H1 (cell line): ENCODE data around the gene MAGI2. TPM values are rescaled to one million over a fixed set of nuclear protein-coding genes. Genes with fewer than 3 reads are reported as not detected.

Experiments
- CTCF ChIA-PET: fragments of 300-600 bp; sonication (Branson Sonifier 250); formaldehyde crosslinking; loops from one replicate; lab custom pipeline; 2021; ENCODE audit not compliant: partially characterized antibody; lab: Charles Lee
- POLR2A ChIA-PET: fragments of 300-600 bp; sonication (Branson Sonifier 250); formaldehyde crosslinking; loops from one replicate; lab custom pipeline; 2021; ENCODE audit warnings: inconsistent platforms; ENCODE audit not compliant: partially characterized antibody; lab: Charles Lee
- DNase-seq, 2 experiments: peaks; one replicate each; pipeline versions ENCODE4 v3.0.0 to v3.0.0-alpha.2; 2010 to 2022; ENCODE audit warnings: low spot score in 2 of 2, low read depth in 1 of 2, mixed read lengths in 1 of 2
- FAIRE-seq: peaks from 2 replicates; lab custom pipeline; 2011; peaks lifted over from hg19 to GRCh38; lab: Jason Lieb, UNC
- H2AFZ ChIP-seq: 2 replicates; pipeline ENCODE4 v1.8.1; 2012; ENCODE audit warnings: low read length, inconsistent platforms
- H2AK5ac ChIP-seq: 2 replicates; pipeline ENCODE4 v1.6.1; 2013; ENCODE audit warnings: low read depth, low read length
- H2BK120ac ChIP-seq: replicated peaks from 2 replicates; pipeline ENCODE3; 2013; ENCODE audit warnings: low read depth, low read length, inconsistent platforms
- H2BK12ac ChIP-seq: 2 replicates; pipeline ENCODE4 v1.6.1; 2013; ENCODE audit warnings: low read depth, low read length
- H2BK15ac ChIP-seq: 2 replicates; pipeline ENCODE4 v1.6.1; 2013; ENCODE audit warnings: low read length
- H2BK20ac ChIP-seq: 2 replicates; pipeline ENCODE4 v1.6.1; 2013; ENCODE audit warnings: low read length
- H2BK5ac ChIP-seq: 2 replicates; pipeline ENCODE4 v1.6.1; 2013; ENCODE audit warnings: low read depth, low read length
- H3K14ac ChIP-seq: 2 replicates; pipeline ENCODE4 v1.6.1; 2013; ENCODE audit warnings: inconsistent platforms; ENCODE audit not compliant: insufficient read length
- H3K18ac ChIP-seq: 2 replicates; pipeline ENCODE4 v1.6.1; 2013; ENCODE audit warnings: low read length; ENCODE audit errors: extremely low read depth
- H3K23ac ChIP-seq: 2 replicates; pipeline ENCODE4 v1.6.1; 2013; ENCODE audit warnings: inconsistent platforms; ENCODE audit not compliant: insufficient read length
- H3K23me2 ChIP-seq: 2 replicates; pipeline ENCODE4 v1.6.1; 2013; ENCODE audit warnings: low read depth, low read length
- H3K27ac ChIP-seq: 2 replicates; pipeline ENCODE4 v1.6.1; 2011; ENCODE audit warnings: low read depth, low read length, inconsistent platforms
- H3K27me3 ChIP-seq, 4 experiments: replicated peaks in 1 of 4; 1 replicate in 1 of 4; 2 replicates in 3 of 4; pipeline versions ENCODE4 v1.6.1 to v1.8.1; 2011 to 2013; ENCODE audit warnings: low read length in 3 of 4, mild to moderate bottlenecking in 3 of 4, inconsistent platforms in 2 of 4, mixed read lengths in 2 of 4, moderate library complexity in 1 of 4; ENCODE audit not compliant: control insufficient read depth in 3 of 4, insufficient read depth in 3 of 4; ENCODE audit errors: extremely low read depth in 1 of 4
- H3K36me3 ChIP-seq, 4 experiments: 2 replicates each; pipeline versions ENCODE4 v1.6.1 to v1.8.1; 2011 to 2013; ENCODE audit warnings: mild to moderate bottlenecking in 4 of 4, low read length in 3 of 4, moderate library complexity in 2 of 4, control low read depth in 1 of 4, inconsistent platforms in 1 of 4; ENCODE audit not compliant: insufficient read depth in 4 of 4, control insufficient read depth in 2 of 4
- H3K4ac ChIP-seq: replicated peaks from 2 replicates; pipeline ENCODE3; 2013; ENCODE audit warnings: low read length, low read depth, mixed read lengths, inconsistent platforms; ENCODE audit not compliant: insufficient read length
- H3K4me1 ChIP-seq, 4 experiments: replicated peaks in 1 of 4; 1 replicate in 1 of 4; 2 replicates in 3 of 4; pipeline versions ENCODE4 v1.6.1 to v1.8.1; 2011 to 2013; ENCODE audit warnings: low read length in 3 of 4, inconsistent platforms in 2 of 4, mixed read lengths in 1 of 4; ENCODE audit not compliant: insufficient read depth in 4 of 4, control insufficient read depth in 3 of 4
- H3K4me2 ChIP-seq, 2 experiments: 2 replicates each; pipeline versions ENCODE4 v1.6.1 to v1.8.1; 2011 to 2013; ENCODE audit warnings: low read depth in 2 of 2, low read length in 2 of 2, control low read depth in 1 of 2, inconsistent platforms in 1 of 2, mild to moderate bottlenecking in 1 of 2; ENCODE audit not compliant: insufficient read depth in 1 of 2
- H3K4me3 ChIP-seq, 4 experiments: fragments of 200-600, 300-600 bp in 1 of 4; sonication (generic), shearing (Covaris generic), sonication (Bioruptor Twin) in 1 of 4; 2 replicates each; pipeline versions ENCODE4 v1.5.1 to v1.8.1; 2011 to 2016; ENCODE audit warnings: low read length in 4 of 4, low read depth in 3 of 4, control low read depth in 2 of 4, inconsistent platforms in 2 of 4, mild to moderate bottlenecking in 2 of 4, mixed read lengths in 1 of 4, moderate library complexity in 1 of 4; ENCODE audit not compliant: insufficient read depth in 2 of 4; ENCODE audit errors: extremely low read depth in 1 of 4
- H3K56ac ChIP-seq: replicated peaks from 2 replicates; pipeline ENCODE3; 2013; ENCODE audit warnings: low read depth, mild to moderate bottlenecking, mixed read lengths, low read length, inconsistent platforms; ENCODE audit not compliant: insufficient read length
- H3K79me1 ChIP-seq: 2 replicates; pipeline ENCODE4 v1.6.1; 2013; ENCODE audit warnings: low read depth, low read length, control low read depth
- H3K79me2 ChIP-seq, 2 experiments: 2 replicates each; pipeline versions ENCODE4 v1.6.1 to v1.8.1; 2012 to 2013; ENCODE audit warnings: low read length in 2 of 2, mild to moderate bottlenecking in 2 of 2, inconsistent platforms in 1 of 2; ENCODE audit not compliant: insufficient read depth in 2 of 2, control insufficient read depth in 1 of 2
- H3K9ac ChIP-seq, 4 experiments: replicated peaks in 1 of 4; 1 replicate in 1 of 4; 2 replicates in 3 of 4; pipeline versions ENCODE4 v1.6.1 to v1.8.1; 2011 to 2013; ENCODE audit warnings: low read depth in 3 of 4, low read length in 3 of 4, control low read depth in 2 of 4, mild to moderate bottlenecking in 2 of 4, moderate library complexity in 2 of 4, inconsistent platforms in 1 of 4; ENCODE audit errors: extremely low read depth in 1 of 4
- H3K9me3 ChIP-seq, 2 experiments: 2 replicates each; pipeline versions ENCODE4 v1.6.1 to v1.8.1; 2012 to 2013; ENCODE audit warnings: mild to moderate bottlenecking in 2 of 2, moderate library complexity in 2 of 2, control low read depth in 1 of 2, inconsistent platforms in 1 of 2, low read depth in 1 of 2, low read length in 1 of 2, mixed read lengths in 1 of 2; ENCODE audit not compliant: insufficient read depth in 2 of 2
- H4K20me1 ChIP-seq, 2 experiments: replicated peaks in 1 of 2; 2 replicates each; pipeline versions ENCODE3 to v1.8.1; 2011 to 2013; ENCODE audit warnings: inconsistent platforms in 2 of 2, low read length in 2 of 2, mild to moderate bottlenecking in 1 of 2; ENCODE audit not compliant: insufficient read depth in 2 of 2, control insufficient read depth in 1 of 2
- H4K5ac ChIP-seq: 2 replicates; pipeline ENCODE4 v1.6.1; 2013; ENCODE audit warnings: low read length, low read depth, mixed read lengths, inconsistent platforms; ENCODE audit not compliant: insufficient read length
- H4K8ac ChIP-seq: 2 replicates; pipeline ENCODE4 v1.8.0; 2013; ENCODE audit warnings: mild to moderate bottlenecking, moderate library complexity, low read length, inconsistent platforms; ENCODE audit not compliant: insufficient read depth; ENCODE audit errors: extremely low read depth
- H4K91ac ChIP-seq: replicated peaks from 2 replicates; pipeline ENCODE3; 2013; ENCODE audit warnings: low read length, mixed read lengths, inconsistent platforms; ENCODE audit not compliant: insufficient read length
- EZH2 ChIP-seq: fragments of 200-600 bp; sonication (generic); IDR thresholded peaks from 2 replicates; pipeline ENCODE4 v1.7.1; 2012; ENCODE audit warnings: low read depth, mild to moderate bottlenecking, moderate library complexity, low read length, inconsistent platforms; ENCODE audit not compliant: severe bottlenecking
- WGBS, 2 experiments: shearing (Covaris generic) in 1 of 2; methylation state at CpG; one replicate each; pipeline versions ENCODE4 v1.1.6 to v1.1.7; 2013 to 2015; ENCODE audit warnings: low lambda C conversion rate in 2 of 2, mixed read lengths in 2 of 2, inconsistent platforms in 1 of 2, low coverage in 1 of 2, missing lambda C conversion rate in 1 of 2; ENCODE audit not compliant: insufficient replicate concordance in 2 of 2, insufficient coverage in 1 of 2, insufficient read length in 1 of 2; ENCODE audit errors: extremely low coverage in 1 of 2, missing lambda C conversion rate in 1 of 2; 5-methylcytosine and 5-hydroxymethylcytosine counted together
- polyA plus RNA-seq, 7 experiments: library from polyadenylated mRNA; depleted of rRNA in 3 of 7; stranded (reverse) in 5 of 7; unstranded in 2 of 7; fragments of >200 nt in 5 of 7; fragments of 200-250 nt in 2 of 7; gene quantifications; 1 replicate in 5 of 7; 2 replicates in 1 of 7; 4 replicates in 1 of 7; pipeline versions ENCODE4 v1.2.1 to v1.2.3, GENCODE V29; 2011 to 2013; ENCODE audit warnings: missing spikeins in 2 of 7, mixed read lengths in 2 of 7
- total RNA-seq: library from RNA; stranded (reverse); fragmentation: NEBNext Ultra II Directional; extraction: Animal tissue kit (Norgen Biotek cat#: 25700); gene quantifications from 2 replicates; pipeline ENCODE4 v1.2.1, GENCODE V29; 2021

The MAGI2 gene
- total and polyA plus RNA-seq, 2 of the 8 experiments (the other 6 are each of a cell fraction or from before 2014, with no cell fraction given), result 6.0 to 27.3 TPM

DNA sequence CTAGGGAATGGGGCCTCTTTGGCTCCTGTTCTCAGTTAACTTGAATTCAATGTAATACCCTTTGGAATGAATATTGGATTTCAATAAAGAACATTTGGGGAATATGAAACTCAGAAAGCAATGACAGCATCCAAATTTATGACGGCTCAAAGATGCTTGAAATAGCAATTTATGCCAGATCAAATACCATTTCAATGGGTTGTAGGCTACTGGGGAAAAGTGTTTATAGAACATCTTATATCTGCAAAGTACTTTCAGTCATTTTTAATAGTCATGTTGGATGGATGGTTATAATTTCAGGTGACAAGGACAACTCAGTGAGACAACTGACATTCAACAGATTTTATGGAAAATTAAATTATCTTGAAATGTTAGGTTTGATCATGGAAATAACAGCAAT lies 882.2 kb downstream of the MAGI2 start:
- H3K4me3 ChIP-seq, result no peak overlapping the region
- H3K36me3 ChIP-seq, result no peaks in the 10 kb centered on the region
- no peak overlapping the region for H3K23ac ChIP-seq
- DNase-seq (no peak), FAIRE-seq (no peak)
- H3K4me1 ChIP-seq, result peaks cover 0 to 9% (median 5%) of the 10 kb centered on the region in 4 experiments; a peak in 4 of 7 replicates
- POLR2A ChIA-PET, result no interaction called here
- H3K18ac ChIP-seq, result no peak overlapping the region; the same call in 1 of the 2 replicates
- no peak overlapping the region for H2AFZ ChIP-seq
- H3K27me3 ChIP-seq, result no peaks in the 10 kb centered on the region
- H3K79me1 ChIP-seq, result no peaks in the 10 kb centered on the region
- no peaks in the 10 kb centered on the region for H3K23me2 ChIP-seq
- no peaks in the 10 kb centered on the region for H4K20me1 ChIP-seq
- H3K27ac ChIP-seq, result no peak overlapping the region
- no peaks in the 10 kb centered on the region for H3K9me3 ChIP-seq
- peaks cover 0 to 4% of the 10 kb centered on the region in 2 experiments; a peak in 1 of 4 replicates for H3K79me2 ChIP-seq
- no peak overlapping the region for H2BK5ac ChIP-seq
- no peak overlapping the region for H2BK15ac ChIP-seq
- H2BK120ac ChIP-seq, result no peak overlapping the region
- no peak overlapping the region for H3K14ac ChIP-seq
- H3K9ac ChIP-seq, result no peak overlapping the region
- H2BK20ac ChIP-seq, result no peak overlapping the region
- no peak overlapping the region for H4K8ac ChIP-seq
- H3K4me2 ChIP-seq, result no peak overlapping the region
- no peak overlapping the region for H3K4ac ChIP-seq
- no peak overlapping the region for H4K5ac ChIP-seq
- CTCF ChIA-PET, result no interaction called here
- no peak overlapping the region for H3K56ac ChIP-seq
- no peak overlapping the region for H4K91ac ChIP-seq
- 81% methylated on average over 1 of the region's 1 CpG; no CpG with 5 or more reads in 1 of the 2 experiments for WGBS, 2 experiments
- no peak overlapping the region for H2AK5ac ChIP-seq
- TF ChIP-seq EZH2, result no peak
- no peak overlapping the region for H2BK12ac ChIP-seq
